GM13976 (cell line): ENCODE results near the gene MISP.

Source experiments
- DNase-seq: peaks from one replicate; pipeline ENCODE4 v3.0.0; 2012; ENCODE audit warnings: low spot score
- in situ Hi-C: fragments of 300-500 bp; cut with MboI; formaldehyde crosslinking; loops from one replicate; pipeline ENCODE4 v1.12.0; 2022; ENCODE audit warnings: low sequenced_read_pairs, mixed read lengths, inconsistent platforms; ENCODE audit not compliant: unreplicated experiment
- TF ChIP-seq, protein P1 (sequence below): IDR thresholded peaks from 2 replicates; pipeline ENCODE4 v1.5.1; 2012; ENCODE audit warnings: borderline replicate concordance, mild to moderate bottlenecking; ENCODE audit not compliant: insufficient read depth; ENCODE audit errors: extremely low read depth, missing control alignments, control extremely low read depth

The MISP gene

DNA sequence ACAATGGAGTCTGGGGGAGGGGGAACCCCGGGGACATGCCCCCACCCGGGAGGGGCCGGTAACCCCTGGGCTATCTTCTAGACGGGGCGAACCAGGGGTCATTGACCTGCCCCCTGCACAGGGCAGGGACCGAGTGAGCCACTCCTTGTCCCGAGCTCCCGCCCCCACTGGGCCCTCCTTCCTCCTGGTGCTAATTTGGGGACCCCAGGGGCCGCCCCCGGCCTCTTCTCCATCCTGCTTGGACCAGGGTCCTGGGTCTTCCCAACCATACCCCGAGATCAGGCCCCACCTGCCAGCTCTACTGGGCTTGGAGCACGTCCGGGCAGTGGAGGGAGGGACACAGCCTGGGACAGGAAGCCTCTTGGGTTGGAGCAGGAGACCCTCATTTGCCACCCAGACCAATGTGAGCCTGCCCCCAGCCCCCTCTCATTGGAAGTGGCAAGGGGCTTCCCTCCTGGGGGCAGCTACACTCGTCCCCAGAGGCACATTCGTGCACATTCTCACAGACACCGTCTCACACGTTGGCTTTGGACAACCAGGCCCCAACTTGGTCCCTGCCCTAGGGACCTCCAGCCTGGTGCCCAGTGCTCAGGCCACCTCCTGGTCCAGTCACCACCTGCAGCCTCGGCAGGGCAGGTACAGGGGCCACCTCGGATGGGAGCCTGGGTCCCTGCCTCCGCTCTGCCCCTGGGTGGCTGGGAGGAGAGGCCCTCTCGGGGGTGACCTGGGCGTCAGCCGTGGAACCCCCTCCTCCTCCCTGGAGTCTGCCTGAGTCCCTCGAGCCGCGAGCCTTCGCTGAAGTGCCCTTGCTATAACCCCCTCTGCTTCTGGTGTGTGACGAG, 3.3 kb upstream of the MISP start:
- DNase-seq = no peak
- TF ChIP-seq, protein P1, sequence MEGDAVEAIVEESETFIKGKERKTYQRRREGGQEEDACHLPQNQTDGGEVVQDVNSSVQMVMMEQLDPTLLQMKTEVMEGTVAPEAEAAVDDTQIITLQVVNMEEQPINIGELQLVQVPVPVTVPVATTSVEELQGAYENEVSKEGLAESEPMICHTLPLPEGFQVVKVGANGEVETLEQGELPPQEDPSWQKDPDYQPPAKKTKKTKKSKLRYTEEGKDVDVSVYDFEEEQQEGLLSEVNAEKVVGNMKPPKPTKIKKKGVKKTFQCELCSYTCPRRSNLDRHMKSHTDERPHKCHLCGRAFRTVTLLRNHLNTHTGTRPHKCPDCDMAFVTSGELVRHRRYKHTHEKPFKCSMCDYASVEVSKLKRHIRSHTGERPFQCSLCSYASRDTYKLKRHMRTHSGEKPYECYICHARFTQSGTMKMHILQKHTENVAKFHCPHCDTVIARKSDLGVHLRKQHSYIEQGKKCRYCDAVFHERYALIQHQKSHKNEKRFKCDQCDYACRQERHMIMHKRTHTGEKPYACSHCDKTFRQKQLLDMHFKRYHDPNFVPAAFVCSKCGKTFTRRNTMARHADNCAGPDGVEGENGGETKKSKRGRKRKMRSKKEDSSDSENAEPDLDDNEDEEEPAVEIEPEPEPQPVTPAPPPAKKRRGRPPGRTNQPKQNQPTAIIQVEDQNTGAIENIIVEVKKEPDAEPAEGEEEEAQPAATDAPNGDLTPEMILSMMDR = no peak
- in situ Hi-C loops = loop anchor here (25.0 kb wide), 1 partner anchor 160 kb away; the partner anchor contains the start of gene HCN2

DNA sequence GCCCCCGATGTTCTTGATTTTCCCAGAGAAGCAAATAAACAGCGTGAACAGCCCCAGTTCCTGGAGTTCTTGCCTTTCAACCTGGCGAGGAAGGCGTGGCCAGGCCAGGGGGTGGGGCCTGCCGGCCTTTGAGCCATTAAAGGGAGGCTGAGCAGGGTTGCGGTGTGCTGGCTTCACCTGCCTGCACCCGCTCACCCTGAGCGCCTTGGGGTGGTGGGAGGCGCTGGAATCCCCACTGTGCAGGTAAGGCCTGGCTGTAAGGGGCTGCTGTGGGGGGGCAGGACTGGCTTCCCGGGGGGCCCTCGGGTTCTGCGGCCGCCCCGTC, 2.7 kb upstream of the MISP start:
- TF ChIP-seq, protein P1 = no peak
- no peak for DNase-seq
- in situ Hi-C loops = loop anchor here (25.0 kb wide), 1 partner anchor 161 kb away; the partner anchor contains the start of gene HCN2

DNA sequence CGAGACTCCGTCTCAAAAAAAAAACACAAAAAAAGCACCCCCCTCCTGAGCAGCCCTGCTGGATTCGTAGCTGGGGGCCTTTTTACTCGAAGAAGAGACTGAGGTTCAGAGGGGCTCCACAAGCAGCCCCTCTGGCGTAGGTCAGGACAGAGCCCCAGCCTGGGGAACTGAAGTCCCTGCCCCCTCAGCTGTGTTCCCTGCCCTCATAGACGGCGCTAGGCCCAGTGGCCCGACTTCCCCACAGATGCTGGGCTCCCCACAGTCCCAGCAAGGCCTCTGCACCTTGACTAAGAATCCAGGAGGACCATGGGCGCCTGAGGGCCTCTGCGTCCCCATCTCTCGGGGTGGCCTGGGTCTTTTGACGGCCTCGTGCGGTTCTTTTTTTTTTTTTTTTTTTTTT, 1.1 kb upstream of the MISP start:
- in situ Hi-C loops = loop anchor here (25.0 kb wide), 1 partner anchor 163 kb away; the partner anchor contains the start of gene HCN2
- TF ChIP-seq, protein P1 = no peak
- no peak for DNase-seq

DNA sequence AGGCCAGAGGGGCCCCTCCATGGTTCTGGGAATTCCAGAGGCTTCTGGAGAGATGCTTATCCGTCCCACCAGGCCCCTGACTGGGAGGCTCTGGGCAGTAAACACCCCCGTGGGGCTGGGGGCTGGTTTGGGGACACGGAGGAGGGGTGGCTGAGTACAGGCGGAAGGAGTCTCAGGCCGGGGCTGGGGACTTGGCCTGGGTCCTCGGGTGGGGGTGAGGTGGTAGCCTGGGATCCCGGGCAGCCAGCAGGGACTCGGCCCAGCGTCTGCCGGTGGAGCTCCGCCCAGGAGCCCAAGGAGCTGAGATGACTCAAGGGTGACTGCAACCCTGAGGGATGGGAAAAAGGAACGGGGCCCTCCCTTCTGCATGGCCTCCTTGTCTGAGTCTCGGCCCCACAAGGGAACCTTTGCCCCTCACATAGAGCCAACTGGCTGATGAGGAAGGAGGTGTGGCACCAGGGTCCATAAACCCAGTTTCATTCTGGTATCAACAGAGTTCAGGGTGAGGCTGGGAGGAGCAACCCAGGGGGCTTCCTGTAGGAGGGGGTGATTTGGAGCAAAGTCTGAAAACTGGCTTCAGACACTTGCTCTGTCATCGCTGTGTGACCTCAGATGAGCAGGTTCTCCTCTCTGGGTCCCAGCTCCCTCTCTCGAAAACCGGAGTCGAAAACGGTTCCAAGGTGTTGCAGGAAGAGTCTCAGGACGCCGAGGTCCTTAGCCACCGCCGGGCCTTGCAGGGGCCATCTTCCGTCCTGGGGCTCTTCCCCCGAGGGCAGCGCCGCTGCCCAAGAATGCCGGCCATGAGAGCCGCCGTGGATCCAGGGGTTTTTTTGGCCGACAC, 809 bp downstream of the MISP start:
- TF ChIP-seq, protein P1 = no peak
- in situ Hi-C loops = no loop called here
- DNase-seq = no peak

DNA sequence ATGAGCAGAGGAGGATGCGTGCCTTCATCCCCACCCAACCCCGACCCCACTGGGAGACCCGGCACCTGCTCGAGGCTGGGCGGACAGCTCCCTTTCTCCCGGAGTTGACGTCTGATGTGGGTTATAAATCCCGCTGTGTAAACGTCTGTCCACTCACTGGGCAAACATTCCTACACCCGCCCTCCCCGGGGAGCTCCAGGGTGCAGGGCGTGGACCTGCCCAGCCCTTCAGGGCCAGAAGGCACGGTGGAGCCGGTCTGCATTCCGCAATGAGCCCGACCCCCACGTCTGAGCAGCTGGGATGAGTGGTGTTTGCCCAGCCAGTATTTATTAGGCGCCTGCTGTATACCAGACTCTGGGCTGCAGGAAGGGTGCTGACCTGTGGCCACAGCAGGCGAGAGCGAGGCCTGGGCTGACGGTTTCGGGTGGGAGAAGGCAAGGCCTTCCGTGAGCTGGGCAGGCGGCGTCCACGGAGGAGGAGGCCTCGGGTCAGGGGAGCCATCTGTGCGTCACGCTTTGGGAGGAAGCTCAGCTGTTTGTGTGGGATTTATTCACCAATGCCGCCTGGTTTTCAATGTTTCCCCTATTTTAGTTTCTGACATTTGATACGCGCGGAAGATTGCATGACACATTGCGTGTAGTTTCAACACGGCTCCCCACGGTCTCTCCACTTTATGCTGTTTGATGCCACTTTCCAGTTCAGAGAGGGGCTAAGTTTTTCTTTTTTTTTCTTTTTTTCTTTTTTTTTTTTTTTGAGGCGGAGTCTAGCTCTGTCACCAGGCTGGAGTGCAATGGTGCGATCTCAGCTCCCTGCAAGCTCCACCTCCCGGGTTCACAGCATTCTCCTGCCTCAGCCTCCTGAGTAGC, 2.0 kb downstream of the MISP start:
- TF ChIP-seq, protein P1 = no peak
- in situ Hi-C loops = no loop called here
- no peak for DNase-seq

DNA sequence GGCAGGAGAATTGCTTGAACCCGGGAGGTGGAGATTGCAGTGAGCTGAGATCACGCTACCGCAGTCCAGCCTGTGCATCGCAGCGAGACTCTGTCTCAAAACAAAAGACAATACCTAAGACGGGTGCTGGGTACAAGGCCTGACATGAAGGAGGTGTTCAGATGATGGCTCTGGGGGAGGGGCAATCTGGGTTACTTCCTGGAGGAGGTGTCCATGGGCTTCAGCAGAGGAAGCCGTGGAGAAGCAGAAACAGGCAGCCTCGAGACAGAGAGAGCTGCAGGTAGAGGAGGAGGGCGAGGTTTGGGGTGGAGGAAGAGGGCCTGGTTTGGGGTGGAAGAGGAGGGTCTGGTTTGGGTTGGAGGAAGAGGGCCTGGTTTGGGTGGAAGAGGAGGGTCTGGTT, 3.6 kb downstream of the MISP start:
- DNase-seq = no peak
- TF ChIP-seq, protein P1 = no peak
- in situ Hi-C loops = no loop called here
